ENCODE data around the gene FXYD7. TPM values are rescaled to one million over a fixed set of nuclear protein-coding genes. Genes with fewer than 3 reads are reported as not detected.

FXYD7 gene
- total and polyA plus RNA-seq, 9 of the 15 experiments (the other 6 are each of a cell fraction or from before 2014, with no cell fraction given), result 0.10 to 0.80 (median 0.31) TPM; not detected in 3

- TF ChIP-seq CBX3 (IDR thresholded peaks at IDR 0.05; ENCODE audit: borderline replicate concordance in 1 of 2, low read length in 2 of 2) (no peak), ZBTB26 (CRISPR knock-in tag; IDR thresholded peaks at IDR 0.05) (peak; percentile 92; the same call in 1 of the 2 replicates), KLF16 (IDR thresholded peaks at IDR 0.05) (no peak), ZBTB43 (CRISPR knock-in tag; IDR thresholded peaks at IDR 0.05) (no peak), MAX (CRISPR knock-in tag; IDR thresholded peaks at IDR 0.05) (peak; percentile 40; the same call in 1 of the 2 replicates), RUNX1 (IDR thresholded peaks at IDR 0.05; ENCODE audit: low read depth) (no peak), ZNF780A (CRISPR knock-in tag; IDR thresholded peaks at IDR 0.05) (no peak), SFPQ (IDR thresholded peaks at IDR 0.05; ENCODE audit: low read depth, low read length) (no peak), HMGN3 (IDR thresholded peaks at IDR 0.05; ENCODE audit: borderline replicate concordance, extremely low read depth, insufficient read length, low read depth, low read length) (no peak), ARNT (IDR thresholded peaks at IDR 0.05) (no peak), SMARCC2 (IDR thresholded peaks at IDR 0.05; ENCODE audit: low read depth) (no peak), PHF8 (IDR thresholded peaks at IDR 0.05; ENCODE audit: borderline replicate concordance, low read length) (no peak), MYBL2 (IDR thresholded peaks at IDR 0.05; ENCODE audit: low read depth) (no peak), MYBL2 (CRISPR knock-in tag; IDR thresholded peaks at IDR 0.05; ENCODE audit: borderline replicate concordance) (no peak), NCOR1 (IDR thresholded peaks at IDR 0.05) (no peak), CXXC5 (CRISPR knock-in tag; IDR thresholded peaks at IDR 0.05) (peak; percentile 15), ZSCAN32 (CRISPR knock-in tag; IDR thresholded peaks at IDR 0.05) (no peak), CGGBP1 (CRISPR knock-in tag; IDR thresholded peaks at IDR 0.05) (no peak), HNRNPK (IDR thresholded peaks at IDR 0.05; ENCODE audit: low read depth, low read length, poor library complexity, severe bottlenecking) (no peak), HLTF (IDR thresholded peaks at IDR 0.05) (peak; percentile 82; the same call in 1 of the 2 replicates), ZNF449 (CRISPR knock-in tag; IDR thresholded peaks at IDR 0.05) (no peak)
Observed at GRCh38 chr19:35140962-35141836, 1.9 kb upstream of the FXYD7 start (continued).
